Measurements from ENCODE around the gene NAGS. TPM values are rescaled to one million over a fixed set of nuclear protein-coding genes. Genes with fewer than 3 reads are reported as not detected.

Gene NAGS
- total and polyA plus RNA-seq, 10 of the 15 experiments (the other 5 are each of a cell fraction or from before 2014, with no cell fraction given) = 0.11 to 1.6 (median 0.64) TPM; not detected in 1

Small RNA genes lying within 50 kb of the gene (small RNA-seq; reads per million reads assigned to genes)
- not detected for gene RF00012

Other genes with a start within 250 kb of the NAGS start
Only the 7 nearest of the 17 such genes appear.
- gene MPP2, start 97.1 kb upstream of the NAGS start, total RNA-seq (2014; rRNA removed) = 0.11 and 0.16 TPM in 2 replicates
- 0.14 and 0.18 TPM in 2 replicates for gene MPP2, start 97.1 kb upstream of the NAGS start, total RNA-seq (2014; rRNA removed; fragmentation: Illumina TruSeq; extraction: Trizol)
- gene MPP2, start 97.1 kb upstream of the NAGS start, total RNA-seq (2021) = 0.21 and 0.56 TPM in 2 replicates
- gene MPP2, start 97.1 kb upstream of the NAGS start, polyA plus RNA-seq (2011; rRNA removed) = 0.07 and 0.23 TPM in 2 replicates
- gene MPP2, start 97.1 kb upstream of the NAGS start, polyA plus RNA-seq (2014; fragmentation: Illumina TruSeq; extraction: Trizol) = 0.22 TPM in 1 of 2 replicates, not detected in the other
- gene MPP2, start 97.1 kb upstream of the NAGS start, polyA plus RNA-seq (2014; fragmentation: Nextera tagmentation; extraction: Ambion mirVana) = under 1 TPM in 1 of 2 experiments, not detected in 1; 0.02 TPM
- gene MPP2, start 97.1 kb upstream of the NAGS start, polyA plus RNA-seq (2014; rRNA removed) = 0.12 and 0.13 TPM in 2 replicates
- gene MPP2, start 97.1 kb upstream of the NAGS start, polyA plus RNA-seq (2016; fragmentation: Nextera tagmentation; extraction: Ambion mirVana) = under 1 TPM in 1 of 2 experiments, not detected in 1; 0.11 TPM
- not detected in 2 replicates for gene PPY, start 62.1 kb upstream of the NAGS start, total RNA-seq (2014; rRNA removed)
- gene PPY, start 62.1 kb upstream of the NAGS start, total RNA-seq (2014; rRNA removed; fragmentation: Illumina TruSeq; extraction: Trizol) = not detected in 2 replicates
- gene PPY, start 62.1 kb upstream of the NAGS start, total RNA-seq (2021) = not detected in 2 replicates
- gene PPY, start 62.1 kb upstream of the NAGS start, polyA plus RNA-seq (2011; rRNA removed) = not detected in 2 replicates
- gene PPY, start 62.1 kb upstream of the NAGS start, polyA plus RNA-seq (2014; fragmentation: Illumina TruSeq; extraction: Trizol) = not detected in 2 replicates
- gene PPY, start 62.1 kb upstream of the NAGS start, polyA plus RNA-seq (2014; fragmentation: Nextera tagmentation; extraction: Ambion mirVana) = not detected
- gene PPY, start 62.1 kb upstream of the NAGS start, polyA plus RNA-seq (2014; rRNA removed) = not detected in 2 replicates
- under 1 TPM in 1 of 2 experiments, not detected in 1; 0.91 TPM for gene PPY, start 62.1 kb upstream of the NAGS start, polyA plus RNA-seq (2016; fragmentation: Nextera tagmentation; extraction: Ambion mirVana)
- not detected in 2 replicates for gene PYY, start 50.7 kb upstream of the NAGS start, total RNA-seq (2014; rRNA removed)
- gene PYY, start 50.7 kb upstream of the NAGS start, total RNA-seq (2014; rRNA removed; fragmentation: Illumina TruSeq; extraction: Trizol) = not detected in 2 replicates
- gene PYY, start 50.7 kb upstream of the NAGS start, total RNA-seq (2021) = not detected in 2 replicates
- 0.07 TPM in 1 of 2 replicates, not detected in the other for gene PYY, start 50.7 kb upstream of the NAGS start, polyA plus RNA-seq (2011; rRNA removed)
- gene PYY, start 50.7 kb upstream of the NAGS start, polyA plus RNA-seq (2014; fragmentation: Illumina TruSeq; extraction: Trizol) = not detected in 2 replicates
- not detected for gene PYY, start 50.7 kb upstream of the NAGS start, polyA plus RNA-seq (2014; fragmentation: Nextera tagmentation; extraction: Ambion mirVana)
- gene PYY, start 50.7 kb upstream of the NAGS start, polyA plus RNA-seq (2014; rRNA removed) = 0.18 TPM in 1 of 2 replicates, not detected in the other
- gene PYY, start 50.7 kb upstream of the NAGS start, polyA plus RNA-seq (2016; fragmentation: Nextera tagmentation; extraction: Ambion mirVana) = not detected
- 43.8 and 48.7 TPM in 2 replicates for gene TMEM101, start 10.3 kb downstream of the NAGS start, total RNA-seq (2014; rRNA removed)
- 25.0 and 25.3 TPM in 2 replicates for gene TMEM101, start 10.3 kb downstream of the NAGS start, total RNA-seq (2014; rRNA removed; fragmentation: Illumina TruSeq; extraction: Trizol)
- gene TMEM101, start 10.3 kb downstream of the NAGS start, total RNA-seq (2021) = 34.6 and 36.6 TPM in 2 replicates
- gene TMEM101, start 10.3 kb downstream of the NAGS start, polyA plus RNA-seq (2011; rRNA removed) = 19.9 and 27.8 TPM in 2 replicates
- gene TMEM101, start 10.3 kb downstream of the NAGS start, polyA plus RNA-seq (2014; fragmentation: Illumina TruSeq; extraction: Trizol) = 14.7 and 18.4 TPM in 2 replicates
- 10 to 100 TPM; 70.0 to 72.5 TPM for gene TMEM101, start 10.3 kb downstream of the NAGS start, polyA plus RNA-seq (2014; fragmentation: Nextera tagmentation; extraction: Ambion mirVana)
- gene TMEM101, start 10.3 kb downstream of the NAGS start, polyA plus RNA-seq (2014; rRNA removed) = 39.2 and 47.3 TPM in 2 replicates
- 10 to 100 TPM; 30.1 to 35.2 TPM for gene TMEM101, start 10.3 kb downstream of the NAGS start, polyA plus RNA-seq (2016; fragmentation: Nextera tagmentation; extraction: Ambion mirVana)
- 56.3 and 60.9 TPM in 2 replicates for gene LSM12, start 62.0 kb downstream of the NAGS start, total RNA-seq (2014; rRNA removed)
- gene LSM12, start 62.0 kb downstream of the NAGS start, total RNA-seq (2014; rRNA removed; fragmentation: Illumina TruSeq; extraction: Trizol) = 61.4 and 66.1 TPM in 2 replicates
- 74.0 and 75.6 TPM in 2 replicates for gene LSM12, start 62.0 kb downstream of the NAGS start, total RNA-seq (2021)
- gene LSM12, start 62.0 kb downstream of the NAGS start, polyA plus RNA-seq (2011; rRNA removed) = 63.5 and 66.5 TPM in 2 replicates
- 87.8 and 94.6 TPM in 2 replicates for gene LSM12, start 62.0 kb downstream of the NAGS start, polyA plus RNA-seq (2014; fragmentation: Illumina TruSeq; extraction: Trizol)
- gene LSM12, start 62.0 kb downstream of the NAGS start, polyA plus RNA-seq (2014; fragmentation: Nextera tagmentation; extraction: Ambion mirVana) = 100 to 1,000 TPM in 1 of 2 experiments, 10 to 100 TPM in 1; 51.1 to 206 TPM
- gene LSM12, start 62.0 kb downstream of the NAGS start, polyA plus RNA-seq (2014; rRNA removed) = 50.6 and 57.3 TPM in 2 replicates
- gene LSM12, start 62.0 kb downstream of the NAGS start, polyA plus RNA-seq (2016; fragmentation: Nextera tagmentation; extraction: Ambion mirVana) = 100 to 1,000 TPM; 131 to 132 TPM
- gene G6PC3, start 66.1 kb downstream of the NAGS start, total RNA-seq (2014; rRNA removed) = 35.8 and 36.8 TPM in 2 replicates
- 19.8 and 20.8 TPM in 2 replicates for gene G6PC3, start 66.1 kb downstream of the NAGS start, total RNA-seq (2014; rRNA removed; fragmentation: Illumina TruSeq; extraction: Trizol)
- 49.9 and 51.8 TPM in 2 replicates for gene G6PC3, start 66.1 kb downstream of the NAGS start, total RNA-seq (2021)
- gene G6PC3, start 66.1 kb downstream of the NAGS start, polyA plus RNA-seq (2011; rRNA removed) = 13.3 and 24.5 TPM in 2 replicates
- 20.7 and 49.2 TPM in 2 replicates for gene G6PC3, start 66.1 kb downstream of the NAGS start, polyA plus RNA-seq (2014; fragmentation: Illumina TruSeq; extraction: Trizol)
- 10 to 100 TPM; 13.0 to 18.2 TPM for gene G6PC3, start 66.1 kb downstream of the NAGS start, polyA plus RNA-seq (2014; fragmentation: Nextera tagmentation; extraction: Ambion mirVana)
- 69.1 and 71.7 TPM in 2 replicates for gene G6PC3, start 66.1 kb downstream of the NAGS start, polyA plus RNA-seq (2014; rRNA removed)
- 10 to 100 TPM; 81.6 to 93.7 TPM for gene G6PC3, start 66.1 kb downstream of the NAGS start, polyA plus RNA-seq (2016; fragmentation: Nextera tagmentation; extraction: Ambion mirVana)
- 47.1 and 58.0 TPM in 2 replicates for gene HDAC5, start 119.0 kb downstream of the NAGS start, total RNA-seq (2014; rRNA removed)
- gene HDAC5, start 119.0 kb downstream of the NAGS start, total RNA-seq (2014; rRNA removed; fragmentation: Illumina TruSeq; extraction: Trizol) = 17.7 and 19.7 TPM in 2 replicates
- gene HDAC5, start 119.0 kb downstream of the NAGS start, total RNA-seq (2021) = 45.1 and 49.4 TPM in 2 replicates
- 12.4 and 24.7 TPM in 2 replicates for gene HDAC5, start 119.0 kb downstream of the NAGS start, polyA plus RNA-seq (2011; rRNA removed)
- gene HDAC5, start 119.0 kb downstream of the NAGS start, polyA plus RNA-seq (2014; fragmentation: Illumina TruSeq; extraction: Trizol) = 6.6 and 19.2 TPM in 2 replicates
- 1 to 10 TPM; 1.1 to 2.0 TPM for gene HDAC5, start 119.0 kb downstream of the NAGS start, polyA plus RNA-seq (2014; fragmentation: Nextera tagmentation; extraction: Ambion mirVana)
- gene HDAC5, start 119.0 kb downstream of the NAGS start, polyA plus RNA-seq (2014; rRNA removed) = 38.9 and 39.3 TPM in 2 replicates
- 10 to 100 TPM; 30.0 to 34.8 TPM for gene HDAC5, start 119.0 kb downstream of the NAGS start, polyA plus RNA-seq (2016; fragmentation: Nextera tagmentation; extraction: Ambion mirVana)

All from GM12878 (cell line).